Activated naive CD8-positive, alpha-beta T cell (primary cell): Measurements from ENCODE around the gene PIGP.

Source experiments
- H3K27ac Mint-ChIP-seq: one replicate; pipeline ENCODE4 v1.8.0; 2021; ENCODE audit warnings: mixed read lengths
- H3K27me3 Mint-ChIP-seq: one replicate; pipeline ENCODE4 v1.8.0; 2021; ENCODE audit warnings: mixed read lengths
- H3K36me3 Mint-ChIP-seq: one replicate; pipeline ENCODE4 v1.8.0; 2021; ENCODE audit warnings: mixed read lengths
- H3K4me1 Mint-ChIP-seq: one replicate; pipeline ENCODE4 v1.8.0; 2021; ENCODE audit warnings: low read depth, mixed read lengths
- H3K4me3 Mint-ChIP-seq: one replicate; pipeline ENCODE4 v1.8.0; 2021; ENCODE audit warnings: mild to moderate bottlenecking, mixed read lengths
- H3K9me3 Mint-ChIP-seq: one replicate; pipeline ENCODE4 v1.8.0; 2021; ENCODE audit warnings: low read depth, mixed read lengths

The PIGP gene

DNA sequence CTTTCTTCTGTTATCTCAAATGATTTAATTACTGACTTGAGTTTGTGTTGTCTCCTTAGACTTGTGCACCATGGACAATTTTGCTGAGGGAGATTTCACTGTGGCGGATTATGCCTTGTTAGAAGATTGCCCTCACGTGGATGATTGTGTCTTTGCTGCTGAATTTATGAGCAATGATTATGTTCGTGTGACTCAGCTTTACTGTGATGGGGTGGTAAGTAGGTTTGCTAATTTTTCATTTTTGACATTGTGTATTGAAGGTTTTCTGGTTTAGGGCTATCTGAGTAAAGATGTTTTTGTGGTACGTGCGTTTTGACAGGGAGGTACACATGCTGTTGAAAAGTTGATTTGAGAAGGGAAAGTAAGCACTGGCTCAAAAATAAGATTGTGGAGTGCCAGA lies 14.3 kb upstream of the PIGP start:
- Mint-ChIP-seq H3K27ac (no peak overlapping the region), H3K27me3 (no peaks in the 10 kb centered on the region), H3K36me3 (peaks cover 6% of the 10 kb centered on the region), H3K4me1 (peaks cover 24% of the 10 kb centered on the region), H3K9me3 (no peaks in the 10 kb centered on the region), H3K4me3 (no peak overlapping the region)

DNA sequence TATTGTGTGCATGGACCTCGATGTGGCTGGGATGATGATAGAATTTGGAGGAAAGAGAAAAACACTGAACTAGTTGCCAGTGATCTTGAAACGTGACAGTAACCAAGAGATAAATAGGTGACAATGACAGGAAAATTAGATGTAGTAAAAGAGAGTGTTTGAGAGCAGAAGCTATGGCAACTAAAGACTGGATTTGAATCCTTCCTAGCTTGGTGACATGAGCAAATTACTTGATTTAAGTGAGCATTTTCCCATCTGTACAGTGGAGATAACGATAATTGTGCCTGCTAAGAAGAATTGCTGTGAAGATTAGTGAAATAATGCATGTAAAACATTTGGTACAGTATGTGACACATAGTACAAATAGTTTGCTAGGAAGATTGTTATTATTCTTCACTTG lies 12.9 kb upstream of the PIGP start:
- H3K4me3 Mint-ChIP-seq = no peak overlapping the region
- H3K9me3 Mint-ChIP-seq = no peaks in the 10 kb centered on the region
- H3K27me3 Mint-ChIP-seq = no peaks in the 10 kb centered on the region
- H3K36me3 Mint-ChIP-seq = peaks cover 6% of the 10 kb centered on the region
- H3K27ac Mint-ChIP-seq = no peak overlapping the region
- H3K4me1 Mint-ChIP-seq = peaks cover 26% of the 10 kb centered on the region

DNA sequence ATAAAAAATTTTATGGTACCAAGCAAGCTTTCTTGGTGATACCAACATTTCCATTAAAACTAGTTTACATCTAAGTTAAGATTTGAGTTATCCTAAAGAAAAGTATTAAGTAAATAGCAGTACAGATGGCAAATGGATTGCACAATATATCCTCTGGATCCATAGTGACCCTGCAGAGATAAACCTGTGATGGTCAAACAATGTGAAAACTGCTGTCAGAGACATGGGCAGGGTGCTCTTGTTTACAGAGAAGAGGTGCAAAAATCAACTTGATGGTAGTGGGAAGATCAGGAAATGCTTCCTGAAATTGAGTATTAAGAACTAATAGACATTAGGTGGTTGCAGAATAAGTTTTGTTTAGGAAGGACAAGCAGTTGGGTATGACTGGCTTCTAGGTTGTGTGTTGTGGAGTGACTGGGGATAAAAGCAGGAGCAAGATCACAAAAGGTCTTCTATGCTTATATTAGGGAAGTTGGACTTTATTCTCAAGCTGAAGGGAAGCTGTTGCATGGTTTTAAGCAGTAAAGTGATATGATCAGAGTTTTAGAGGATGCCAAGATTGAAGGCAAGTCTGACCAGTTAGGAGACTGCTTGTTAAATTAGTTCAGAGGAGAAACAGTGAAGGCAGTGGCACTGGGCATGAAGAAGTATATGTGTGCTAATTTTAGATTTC lies 10.1 kb upstream of the PIGP start:
- Mint-ChIP-seq H3K27me3 (no peaks in the 10 kb centered on the region), H3K4me3 (peak overlapping the region; percentile 17), H3K27ac (no peak overlapping the region), H3K36me3 (peaks cover 6% of the 10 kb centered on the region), H3K4me1 (peaks cover 41% of the 10 kb centered on the region), H3K9me3 (peaks cover 8% of the 10 kb centered on the region)

DNA sequence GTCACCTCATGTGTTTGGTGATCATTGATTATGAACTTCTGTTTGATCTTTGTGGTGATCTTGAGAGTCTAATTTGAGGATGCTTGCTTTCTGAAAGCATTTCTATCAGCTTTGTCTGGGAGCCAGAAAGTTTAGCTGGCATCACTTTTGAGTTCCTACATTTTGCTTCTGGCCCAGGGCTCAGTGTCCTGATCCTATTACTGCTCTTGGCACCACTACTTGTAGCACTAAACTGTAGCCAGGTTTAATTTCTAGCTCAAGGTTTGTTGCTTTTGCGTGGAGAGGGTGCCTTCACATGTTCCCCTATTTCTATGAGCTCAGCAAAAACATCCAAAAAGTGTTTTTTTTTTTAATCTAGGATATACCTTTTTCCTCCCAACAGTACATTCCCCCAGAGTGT lies 9.5 kb upstream of the PIGP start:
- Mint-ChIP-seq H3K36me3 (peaks cover 6% of the 10 kb centered on the region), H3K27me3 (no peaks in the 10 kb centered on the region), H3K27ac (no peak overlapping the region), H3K4me1 (peaks cover 47% of the 10 kb centered on the region), H3K4me3 (no peak overlapping the region), H3K9me3 (peaks cover 8% of the 10 kb centered on the region)

DNA sequence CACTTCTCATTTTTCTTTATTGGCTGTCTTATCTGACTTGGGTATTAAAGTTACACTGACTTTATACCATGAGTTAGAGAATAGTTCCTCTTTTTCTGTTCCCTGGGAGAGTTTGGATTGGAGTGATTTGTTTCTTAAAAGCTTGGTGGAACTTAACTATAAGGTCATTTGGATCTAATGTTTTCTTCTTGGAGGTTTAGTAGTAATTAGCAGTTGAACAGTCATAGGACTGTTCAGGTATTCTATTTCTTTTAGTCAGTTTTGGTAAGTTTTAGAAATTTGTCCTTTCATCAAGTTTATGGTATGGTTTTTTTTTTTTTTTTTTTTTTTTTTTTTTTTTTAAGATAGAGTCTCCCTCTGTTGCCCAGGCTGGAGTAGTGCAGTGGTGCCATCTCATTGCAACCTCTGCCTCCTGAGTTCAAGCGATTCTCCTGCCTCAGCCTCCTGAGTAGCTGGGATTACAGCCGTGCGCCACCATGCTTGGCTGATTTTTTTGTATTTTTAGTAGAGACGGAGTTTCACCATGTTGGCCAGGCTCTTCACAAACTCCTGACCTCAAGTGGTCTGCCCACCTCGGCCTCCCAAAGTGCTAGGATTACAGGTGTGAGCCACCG lies 6.4 kb upstream of the PIGP start:
- H3K4me3 Mint-ChIP-seq = no peak overlapping the region
- H3K27ac Mint-ChIP-seq = no peak overlapping the region
- H3K4me1 Mint-ChIP-seq = peaks cover 71% of the 10 kb centered on the region
- peaks cover 8% of the 10 kb centered on the region for H3K9me3 Mint-ChIP-seq
- H3K27me3 Mint-ChIP-seq = no peaks in the 10 kb centered on the region
- peaks cover 6% of the 10 kb centered on the region for H3K36me3 Mint-ChIP-seq

GRCh38 chr21:37077403-37077802 lies 4.5 kb upstream of the PIGP start:
- Mint-ChIP-seq H3K27me3 (no peaks in the 10 kb centered on the region), H3K4me1 (peaks cover 57% of the 10 kb centered on the region), H3K27ac (peak overlapping the region; percentile 30), H3K4me3 (no peak overlapping the region), H3K9me3 (peaks cover 8% of the 10 kb centered on the region), H3K36me3 (peaks cover 3% of the 10 kb centered on the region)

DNA sequence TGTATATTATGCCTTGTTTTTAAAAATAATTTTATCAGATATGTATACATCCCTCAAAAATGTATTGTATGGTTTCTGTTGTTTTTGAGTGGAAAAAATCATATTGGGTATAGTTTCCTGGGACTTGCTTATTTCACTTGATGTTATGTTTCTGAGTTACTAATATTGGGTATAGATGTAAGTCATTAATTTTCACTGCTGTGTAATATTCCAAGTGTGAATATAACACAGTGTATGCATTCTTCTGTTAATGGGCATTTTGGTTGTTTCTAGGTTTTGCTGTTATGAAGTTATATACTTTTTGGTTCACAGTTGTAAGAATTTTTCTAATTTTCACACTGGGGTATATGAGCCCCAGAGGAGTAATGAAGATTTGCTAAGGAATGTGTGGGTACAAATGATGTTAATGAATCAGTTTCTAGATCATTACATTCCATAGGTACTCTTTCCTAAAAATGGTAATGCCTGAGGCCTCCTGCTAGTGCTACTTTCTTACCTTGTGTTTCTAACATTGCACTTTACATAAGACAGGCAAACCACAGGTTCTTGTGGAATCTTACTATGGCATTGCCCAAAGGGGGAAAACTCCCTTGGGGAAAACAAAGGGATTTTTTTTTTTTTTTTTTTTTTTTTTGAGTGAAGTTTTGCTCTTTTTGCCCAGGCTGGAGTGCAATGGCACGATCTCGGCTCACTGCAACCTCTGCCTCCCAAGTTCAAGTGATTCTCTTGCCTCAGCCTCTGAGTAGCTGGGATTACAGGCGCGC lies 3.4 kb upstream of the PIGP start:
- H3K4me1 Mint-ChIP-seq = peaks cover 62% of the 10 kb centered on the region
- H3K9me3 Mint-ChIP-seq = peaks cover 8% of the 10 kb centered on the region
- no peak overlapping the region for H3K27ac Mint-ChIP-seq
- peak overlapping the region; percentile 22 for H3K4me3 Mint-ChIP-seq
- H3K36me3 Mint-ChIP-seq = peaks cover 3% of the 10 kb centered on the region
- no peaks in the 10 kb centered on the region for H3K27me3 Mint-ChIP-seq

- Mint-ChIP-seq H3K4me3 (peak overlapping the region; percentile 95), H3K27ac (no peak overlapping the region), H3K36me3 (peaks cover 3% of the 10 kb centered on the region), H3K9me3 (peaks cover 8% of the 10 kb centered on the region), H3K27me3 (no peaks in the 10 kb centered on the region), H3K4me1 (peaks cover 68% of the 10 kb centered on the region)
Measured at GRCh38 chr21:37075214-37075770, 2.4 kb upstream of the PIGP start.

DNA sequence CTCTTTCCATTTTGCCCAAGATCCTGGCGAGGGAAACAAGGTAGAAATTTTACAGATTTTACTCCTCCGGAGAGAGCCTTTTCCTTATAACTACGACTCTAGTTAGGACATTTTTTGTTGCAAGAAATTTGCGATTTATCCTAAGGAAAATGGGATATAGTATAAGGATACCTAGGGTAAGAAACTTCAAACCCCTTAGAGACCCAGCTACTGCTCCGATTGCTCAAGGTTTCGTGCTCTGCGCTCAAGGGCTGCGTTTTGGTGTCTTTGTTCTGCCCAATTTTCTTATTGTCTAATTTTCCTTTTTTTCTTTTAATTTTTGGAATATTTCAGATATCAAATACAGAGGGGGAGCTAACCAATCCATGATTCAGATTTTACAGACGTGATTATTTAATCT lies 1.7 kb upstream of the PIGP start:
- Mint-ChIP-seq H3K27ac (peak overlapping the region; percentile 96), H3K27me3 (no peaks in the 10 kb centered on the region), H3K36me3 (peaks cover 3% of the 10 kb centered on the region), H3K9me3 (peaks cover 8% of the 10 kb centered on the region), H3K4me1 (peaks cover 67% of the 10 kb centered on the region), H3K4me3 (peak overlapping the region; percentile 95)

DNA sequence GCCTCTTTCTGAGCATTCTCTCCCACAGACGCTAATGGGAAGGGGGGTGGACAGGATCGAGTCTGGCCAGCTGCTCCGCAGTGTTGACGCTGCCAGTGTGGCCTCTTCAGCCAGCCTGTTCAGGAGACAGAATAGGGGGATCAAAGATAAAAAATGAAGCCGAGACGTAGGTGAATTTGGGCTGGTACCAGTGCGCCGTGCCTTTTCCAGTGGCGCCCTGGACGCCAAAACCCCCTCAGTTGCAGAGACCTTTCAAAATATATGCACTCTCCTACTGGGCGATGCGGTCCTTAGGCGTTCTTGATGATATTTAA lies 1.3 kb upstream of the PIGP start:
- Mint-ChIP-seq H3K27ac (peak overlapping the region; percentile 96), H3K36me3 (peaks cover 3% of the 10 kb centered on the region), H3K27me3 (no peaks in the 10 kb centered on the region), H3K9me3 (peaks cover 6% of the 10 kb centered on the region), H3K4me1 (peaks cover 65% of the 10 kb centered on the region), H3K4me3 (peak overlapping the region; percentile 95)

- H3K4me1 Mint-ChIP-seq = peaks cover 62% of the 10 kb centered on the region
- peaks cover under 1% of the 10 kb centered on the region for H3K9me3 Mint-ChIP-seq
- H3K27ac Mint-ChIP-seq = peak overlapping the region; percentile 96
- peaks cover 3% of the 10 kb centered on the region for H3K36me3 Mint-ChIP-seq
- H3K27me3 Mint-ChIP-seq = no peaks in the 10 kb centered on the region
- H3K4me3 Mint-ChIP-seq = peak overlapping the region; percentile 95
Measured at GRCh38 chr21:37073417-37074196, 736 bp upstream of the PIGP start.

- peak overlapping the region; percentile 94 for H3K27ac Mint-ChIP-seq
- H3K27me3 Mint-ChIP-seq = no peaks in the 10 kb centered on the region
- peaks cover 51% of the 10 kb centered on the region for H3K4me1 Mint-ChIP-seq
- peak overlapping the region; percentile 90 for H3K4me3 Mint-ChIP-seq
- peaks cover 6% of the 10 kb centered on the region for H3K36me3 Mint-ChIP-seq
- no peaks in the 10 kb centered on the region for H3K9me3 Mint-ChIP-seq
Measured at GRCh38 chr21:37072274-37072987, 440 bp downstream of the PIGP start.

GRCh38 chr21:37071561-37072273 lies 1.2 kb downstream of the PIGP start:
- H3K9me3 Mint-ChIP-seq = no peaks in the 10 kb centered on the region
- H3K36me3 Mint-ChIP-seq = peaks cover 6% of the 10 kb centered on the region
- H3K27ac Mint-ChIP-seq = peak overlapping the region; percentile 94
- H3K4me3 Mint-ChIP-seq = peak overlapping the region; percentile 90
- no peaks in the 10 kb centered on the region for H3K27me3 Mint-ChIP-seq
- H3K4me1 Mint-ChIP-seq = peaks cover 45% of the 10 kb centered on the region
